HG03060 (cell line): ENCODE data around the gene PRPSAP1.
"Not testable (repeated sequence)": the region's sequence is repeated elsewhere in the genome, so short reads cannot be mapped to it uniquely, and the experiment has no call there.

ENCODE experiments used
- ATAC-seq: cut with Tn5 transposase; IDR thresholded peaks from one replicate; pipeline ENCODE4 v1.9.1; 2021; ENCODE audit warnings: low read depth, moderate number of reproducible peaks; ENCODE audit not compliant: unreplicated experiment

Gene PRPSAP1

GRCh38 chr17:76333673-76334505, 19.8 kb downstream of the PRPSAP1 start:
- ATAC-seq, result no peak

GRCh38 chr17:76331083-76331482, 22.6 kb downstream of the PRPSAP1 start:
- no peak for ATAC-seq

GRCh38 chr17:76329664-76330063, 24.1 kb downstream of the PRPSAP1 start:
- no peak for ATAC-seq

- ATAC-seq, result no peak
Observed at GRCh38 chr17:76327696-76328095, 26.0 kb downstream of the PRPSAP1 start.

- no peak for ATAC-seq
Observed at GRCh38 chr17:76326306-76326705, 27.4 kb downstream of the PRPSAP1 start.

GRCh38 chr17:76318586-76318985, 35.1 kb downstream of the PRPSAP1 start:
- no peak for ATAC-seq

- ATAC-seq, result no peak
Observed at GRCh38 chr17:76317535-76317934, 36.2 kb downstream of the PRPSAP1 start.

- no peak for ATAC-seq
Observed at GRCh38 chr17:76314392-76315227, 39.1 kb downstream of the PRPSAP1 start.

- ATAC-seq, result no peak
Observed at GRCh38 chr17:76312735-76313134, 41.0 kb downstream of the PRPSAP1 start.

GRCh38 chr17:76309461-76309860, 44.3 kb downstream of the PRPSAP1 start:
- no peak for ATAC-seq

- no peak for ATAC-seq
Observed at GRCh38 chr17:76307966-76308338, 45.8 kb downstream of the PRPSAP1 start, which contains the start of gene QRICH2. Gene QRICH2, minus strand, starts transcription at chr17:76308276. Its CDS starts 278 bp downstream, at chr17:76307998.

GRCh38 chr17:76307299-76307965, 46.3 kb downstream of the PRPSAP1 start:
- no peak for ATAC-seq

GRCh38 chr17:76305135-76305454, 48.6 kb downstream of the PRPSAP1 start:
- ATAC-seq, result not testable (repeated sequence)

GRCh38 chr17:76304226-76305134, 49.2 kb downstream of the PRPSAP1 start:
- ATAC-seq, result no peak

GRCh38 chr17:76297436-76297835, 56.3 kb downstream of the PRPSAP1 start:
- no peak for ATAC-seq

GRCh38 chr17:76296889-76297288, 56.8 kb downstream of the PRPSAP1 start:
- ATAC-seq, result no peak

- no peak for ATAC-seq
Observed at GRCh38 chr17:76296186-76296585, 57.5 kb downstream of the PRPSAP1 start.

GRCh38 chr17:76293106-76293505, 60.6 kb downstream of the PRPSAP1 start:
- ATAC-seq, result no peak

- ATAC-seq, result no peak
Observed at GRCh38 chr17:76292567-76292966, 61.1 kb downstream of the PRPSAP1 start.
